Measurements from ENCODE around the gene SPDYE8. TPM values are rescaled to one million over a fixed set of nuclear protein-coding genes. Genes with fewer than 3 reads are reported as not detected.
"Not testable (repeated sequence)": the region's sequence is repeated elsewhere in the genome, so short reads cannot be mapped to it uniquely, and the experiment has no call there.

SPDYE8 gene
- total RNA-seq, 2 experiments from 2014 or later, result not detected

DNA sequence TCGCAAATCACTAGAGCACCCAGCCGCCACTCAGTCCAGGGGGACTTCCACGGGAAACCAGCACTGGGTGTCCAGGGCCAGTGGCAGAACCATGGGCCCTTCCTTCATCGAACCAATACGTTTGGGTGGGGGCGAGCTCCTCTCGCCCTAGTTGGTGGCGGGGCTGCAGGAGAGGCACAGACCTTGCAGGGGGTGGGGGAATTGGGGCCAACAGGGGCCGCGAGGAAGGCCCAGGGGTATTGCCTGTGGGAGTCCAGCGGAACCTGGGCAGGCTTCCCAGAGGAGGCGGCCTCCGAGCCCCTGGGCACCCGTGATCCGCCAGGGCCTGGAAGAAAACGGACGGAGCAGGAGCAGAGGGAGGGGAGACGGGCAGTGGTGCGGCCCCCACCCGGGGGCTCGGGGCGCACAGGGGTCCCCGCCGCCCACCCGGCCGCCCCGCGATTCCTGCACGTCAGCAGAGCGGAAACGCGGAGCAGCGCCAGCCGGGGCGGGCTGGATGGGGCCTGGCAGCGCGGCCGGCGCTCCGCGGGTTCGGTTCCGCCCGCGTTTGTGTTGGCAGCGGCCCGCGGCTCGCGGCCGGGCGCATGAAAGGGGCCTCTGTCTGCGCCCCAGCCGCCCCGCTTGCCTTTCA, 53.8 kb downstream of the SPDYE8 start:
- H3K4me3 Mint-ChIP-seq; H3K4me1 Mint-ChIP-seq; DNase-seq; H3K27ac Mint-ChIP-seq; intact Hi-C loops (cut with DNase I, micrococcal nuclease); H3K9me3 Mint-ChIP-seq (ENCODE audit: low read depth); H3K27me3 Mint-ChIP-seq; CTCF ChIA-PET; H3K36me3 Mint-ChIP-seq (ENCODE audit: low read depth); ATAC-seq; POLR2A ChIA-PET: not testable (repeated sequence)

DNA sequence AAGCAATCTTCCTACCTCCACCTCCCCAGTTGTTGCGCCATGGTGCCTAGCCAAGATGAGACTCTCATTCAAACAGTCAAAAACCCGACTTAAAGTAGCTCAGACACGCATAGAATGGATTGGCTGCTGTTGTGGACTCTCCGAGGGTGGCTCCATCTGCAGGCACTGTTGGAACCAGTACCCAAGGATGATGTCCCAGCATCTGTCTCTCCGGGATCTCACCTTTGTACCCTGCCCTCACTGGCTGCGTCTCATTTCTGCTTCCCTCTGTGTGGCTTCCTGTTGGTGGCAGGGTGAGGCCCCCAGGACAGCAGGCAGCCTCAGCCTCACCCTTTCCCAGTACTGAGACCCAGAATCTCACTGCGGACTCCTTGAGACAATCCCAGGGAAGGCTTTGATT, 54.8 kb downstream of the SPDYE8 start:
- H3K9me3 Mint-ChIP-seq (ENCODE audit: low read depth); CTCF ChIA-PET; POLR2A ChIA-PET; H3K4me3 Mint-ChIP-seq; H3K4me1 Mint-ChIP-seq; H3K27ac Mint-ChIP-seq; DNase-seq; H3K27me3 Mint-ChIP-seq; H3K36me3 Mint-ChIP-seq (ENCODE audit: low read depth); ATAC-seq; intact Hi-C loops (cut with DNase I, micrococcal nuclease): not testable (repeated sequence)

GRCh38 chr7:72971505-72971904, 58.1 kb downstream of the SPDYE8 start:
- H3K9me3 Mint-ChIP-seq (ENCODE audit: low read depth); intact Hi-C loops (cut with DNase I, micrococcal nuclease); DNase-seq; ATAC-seq; POLR2A ChIA-PET; H3K4me1 Mint-ChIP-seq; CTCF ChIA-PET; H3K27ac Mint-ChIP-seq; H3K4me3 Mint-ChIP-seq; H3K27me3 Mint-ChIP-seq; H3K36me3 Mint-ChIP-seq (ENCODE audit: low read depth): not testable (repeated sequence)

Other genes with a start within 250 kb of the SPDYE8 start
- gene TYW1B, start 201.6 kb downstream of the SPDYE8 start, total RNA-seq, result 1 to 10 TPM; 3.5 to 3.9 TPM
- 10 to 100 TPM; 62.2 to 67.4 TPM for gene POM121, start 104.7 kb downstream of the SPDYE8 start, total RNA-seq
- under 1 TPM; 0.40 to 0.66 TPM for gene TRIM74, start 60.3 kb downstream of the SPDYE8 start, total RNA-seq
- gene SPDYE11, start 28.1 kb upstream of the SPDYE8 start, total RNA-seq, result not detected
- not detected for gene SPDYE9, start 56.3 kb upstream of the SPDYE8 start, total RNA-seq